K562 (cell line): Measurements from ENCODE around the gene PPP4R3A. TPM values are rescaled to one million over a fixed set of nuclear protein-coding genes. Genes with fewer than 3 reads are reported as not detected.

ENCODE experiments used
- ATAC-seq: fragments of 200-7000 bp; cut with Tn5 transposase; 3 replicates; pipeline ENCODE4 v1.9.1; 2020; ENCODE audit warnings: moderate library complexity
- BruUV-seq: library from RNA; stranded (reverse); fragments of 400-500 nt; replicated peaks from 2 replicates; lab custom pipeline; 2021; lab: Mats Ljungman, UMichigan
- CTCF ChIA-PET: fragments of 300-600 bp; formaldehyde crosslinking; extraction: SDS; loops from one replicate; lab custom pipeline; 2021; ENCODE audit warnings: low intra/inter-chr PET ratio; lab: Yijun Ruan, JAX
- POLR2A ChIA-PET: fragments of 300-600, 350-650 bp; sonication (Branson Sonifier 250); formaldehyde crosslinking; extraction: SDS; loops from one replicate; lab custom pipeline; 2021; ENCODE audit warnings: antibody characterized with exemption, inconsistent platforms; lab: Yijun Ruan, JAX
- DNase-seq, 4 experiments: peaks; one replicate each; pipeline versions ENCODE4 v3.0.0 to v3.0.0-alpha.2; 2011 to 2018; ENCODE audit warnings: low spot score in 3 of 4, mixed read lengths in 3 of 4; ENCODE audit errors: extremely low read depth in 1 of 4
- FAIRE-seq: peaks from 2 replicates; lab custom pipeline; 2011; peaks lifted over from hg19 to GRCh38; lab: Jason Lieb, UNC
- H2AFZ ChIP-seq: 2 replicates; pipeline ENCODE4 v1.6.0; 2011; ENCODE audit warnings: low read depth, low read length, control low read depth, inconsistent platforms
- H3K27ac ChIP-seq: fragments of 200-600 bp; 3 replicates; pipeline ENCODE4 v1.8.0; 2011; ENCODE audit warnings: low read depth, mild to moderate bottlenecking, control low read depth, inconsistent platforms, low read length, moderate library complexity, mixed read lengths; ENCODE audit errors: extremely low read depth
- H3K27me3 ChIP-seq, 2 experiments: fragments of 300-600 bp in 1 of 2; 2 replicates in 1 of 2; 3 replicates in 1 of 2; pipeline versions ENCODE4 v1.6.0 to v1.8.0; 2011; ENCODE audit warnings: inconsistent platforms in 2 of 2, low read length in 2 of 2, mild to moderate bottlenecking in 1 of 2, mixed read lengths in 1 of 2, moderate library complexity in 1 of 2; ENCODE audit not compliant: control insufficient read depth in 2 of 2, insufficient read depth in 2 of 2
- H3K36me3 ChIP-seq: fragments of 300-600 bp; 3 replicates; pipeline ENCODE4 v1.8.0; 2011; ENCODE audit warnings: mild to moderate bottlenecking, low read length, inconsistent platforms; ENCODE audit not compliant: control insufficient read depth, insufficient read depth
- H3K4me1 ChIP-seq, 2 experiments: fragments of 200-600 bp in 1 of 2; replicated peaks in 1 of 2; 2 replicates in 1 of 2; 3 replicates in 1 of 2; pipeline versions ENCODE4 v1.5.1 to v1.8.0; 2011; ENCODE audit warnings: inconsistent platforms in 2 of 2, low read length in 2 of 2, mild to moderate bottlenecking in 1 of 2, mixed read lengths in 1 of 2, moderate library complexity in 1 of 2; ENCODE audit not compliant: control insufficient read depth in 2 of 2, insufficient read depth in 2 of 2
- H3K4me2 ChIP-seq: 2 replicates; pipeline ENCODE4 v1.6.1; 2011; ENCODE audit warnings: low read length, control low read depth, inconsistent platforms, mixed read lengths; ENCODE audit not compliant: insufficient read depth
- H3K4me3 ChIP-seq: fragments of 200-600 bp; sonication (generic), shearing (Covaris generic); 2 replicates; pipeline ENCODE4 v1.5.1; 2016; ENCODE audit warnings: control low read depth, inconsistent platforms
- H3K79me2 ChIP-seq: fragments of 200-600 bp; 3 replicates; pipeline ENCODE4 v1.8.0; 2011; ENCODE audit warnings: low read length, inconsistent platforms; ENCODE audit not compliant: control insufficient read depth, insufficient read depth
- H3K9ac ChIP-seq, 2 experiments: 2 replicates each; pipeline versions ENCODE4 v1.6.0 to v1.6.1; 2011; ENCODE audit warnings: low read depth in 2 of 2, low read length in 2 of 2, control low read depth in 1 of 2, inconsistent platforms in 1 of 2, mild to moderate bottlenecking in 1 of 2, mixed read lengths in 1 of 2; ENCODE audit not compliant: insufficient read depth in 1 of 2
- H3K9me1 ChIP-seq: one replicate; pipeline ENCODE4 v1.6.0; 2011; ENCODE audit warnings: inconsistent platforms, mild to moderate bottlenecking, low read length, moderate library complexity; ENCODE audit not compliant: control insufficient read depth, insufficient read depth
- H3K9me3 ChIP-seq: replicated peaks from 2 replicates; pipeline ENCODE4 v1.5.1; 2011; ENCODE audit warnings: low read depth, low read length, inconsistent platforms; ENCODE audit not compliant: control insufficient read depth, insufficient read depth
- H4K20me1 ChIP-seq: replicated peaks from 2 replicates; pipeline ENCODE4 v1.6.1; 2011; ENCODE audit warnings: low read length, inconsistent platforms, mixed read lengths; ENCODE audit not compliant: control insufficient read depth, insufficient read depth
- BCOR ChIP-seq: fragments of 450-650 bp; IDR thresholded peaks from 2 replicates; pipeline ENCODE4 v1.6.1; 2016
- CREM ChIP-seq: IDR thresholded peaks from 2 replicates; pipeline ENCODE4 v1.6.1; 2014; ENCODE audit warnings: antibody characterized with exemption, low read depth
- JUND ChIP-seq, 2 experiments: IDR thresholded peaks; 2 replicates in 1 of 2; 3 replicates in 1 of 2; pipeline ENCODE4 v1.6.1; 2011; ENCODE audit warnings: borderline replicate concordance in 2 of 2, low read depth in 2 of 2, low read length in 2 of 2, improper control_type of control experiment in 1 of 2, missing biosample characterization in 1 of 2, missing genetic modification characterization in 1 of 2, missing genetic modification reagents in 1 of 2
- KDM4B ChIP-seq, 2 experiments: fragments of 450-650 bp in 1 of 2; sonication (generic) in 1 of 2; IDR thresholded peaks; 2 replicates each; pipeline ENCODE4 v1.6.1; 2016 to 2017; ENCODE audit warnings: borderline replicate concordance in 2 of 2, antibody characterized with exemption in 1 of 2, low read depth in 1 of 2, mild to moderate bottlenecking in 1 of 2
- NRF1 ChIP-seq, 2 experiments: fragments of 450-650 bp; IDR thresholded peaks in 1 of 2; conservative IDR thresholded peaks in 1 of 2; 2 replicates each; pipeline ENCODE4 v1.6.1; 2014; ENCODE audit warnings: mild to moderate bottlenecking in 2 of 2
- POLR2G ChIP-seq: fragments of 200-400 bp; formaldehyde crosslinking; IDR thresholded peaks from 2 replicates; pipeline ENCODE4 v1.6.1; 2017; ENCODE audit warnings: low read depth, mild to moderate bottlenecking, antibody characterized with exemption, low read length, moderate library complexity
- SMAD4 ChIP-seq: fragments of 250-450 bp; sonication (Bioruptor Pico); conservative IDR thresholded peaks from 2 replicates; pipeline ENCODE4 v1.8.0; 2021; ENCODE audit warnings: inconsistent platforms, mild to moderate bottlenecking, moderate library complexity
- XRCC5 ChIP-seq: fragments of 200-400 bp; formaldehyde crosslinking; IDR thresholded peaks from 2 replicates; pipeline ENCODE4 v1.6.1; 2017; ENCODE audit warnings: low read depth, mild to moderate bottlenecking, low read length
- ZKSCAN8 ChIP-seq: fragments of 200-800 bp; sonication (Bioruptor generic); IDR thresholded peaks from 2 replicates; pipeline ENCODE4 v1.6.1; 2016; ENCODE audit warnings: missing genetic modification characterization, missing compliant biosample characterization
- WGBS: fragments of 100-300 bp; shearing (Covaris generic); methylation state at CpG from one replicate; pipeline ENCODE4 v1.1.6; 2016; ENCODE audit warnings: low coverage, mixed read lengths; ENCODE audit not compliant: insufficient coverage; ENCODE audit errors: missing lambda C conversion rate; 5-methylcytosine and 5-hydroxymethylcytosine counted together
- in situ Hi-C: fragments of 300-500 bp; cut with MboI; formaldehyde crosslinking; loops from 4 replicates; pipeline ENCODE4 v1.15.0; 2018; ENCODE audit warnings: inconsistent platforms, mixed read lengths
- intact Hi-C: fragments of 100-400 bp; cut with micrococcal nuclease; formaldehyde crosslinking; loops from 2 replicates; pipeline ENCODE4 v1.14.2; 2022
- polyA plus RNA-seq, 8 experiments: library from polyadenylated mRNA; depleted of rRNA in 4 of 8; stranded (reverse) in 5 of 8; unstranded in 3 of 8; fragments of >200 nt; fragmentation: Nextera tagmentation in 2 of 8; fragmentation: Illumina TruSeq in 1 of 8; extraction: Ambion mirVana in 2 of 8; extraction: Trizol in 1 of 8; gene quantifications; 2 replicates each; pipeline versions ENCODE4 v1.2.1 to v1.2.3, GENCODE V29; 2011 to 2014; ENCODE audit warnings: inconsistent platforms in 1 of 8, missing spikeins in 1 of 8
- total RNA-seq, 7 experiments: library from RNA; depleted of rRNA in 6 of 7; stranded (reverse); fragments of >200 nt in 6 of 7; fragmentation: Illumina TruSeq in 2 of 7; extraction: Trizol in 2 of 7; gene quantifications; 2 replicates each; pipeline versions ENCODE4 v1.2.1 to v1.2.3, GENCODE V29; 2011 to 2021; ENCODE audit warnings: low replicate concordance in 1 of 7
- TF ChIP-seq, protein P1 (sequence below): fragments of 450-650 bp; IDR thresholded peaks from 2 replicates; pipeline ENCODE4 v1.6.1; 2016; ENCODE audit warnings: antibody characterized with exemption
- TF ChIP-seq, protein P2 (sequence below): fragments of 250-450 bp; sonication (Bioruptor Pico); IDR thresholded peaks from 2 replicates; pipeline ENCODE4 v1.4.0; 2020
- TF ChIP-seq, protein P3 (sequence below): sonication (generic); formaldehyde crosslinking; IDR thresholded peaks from 2 replicates; pipeline ENCODE4 v1.8.0; 2022; ENCODE audit warnings: missing genetic modification reagents, mild to moderate bottlenecking, borderline replicate concordance

The PPP4R3A gene
- total and polyA plus RNA-seq, 9 of the 15 experiments (the other 6 are each of a cell fraction or from before 2014, with no cell fraction given): 9.5 to 54.9 (median 44.9) TPM

DNA sequence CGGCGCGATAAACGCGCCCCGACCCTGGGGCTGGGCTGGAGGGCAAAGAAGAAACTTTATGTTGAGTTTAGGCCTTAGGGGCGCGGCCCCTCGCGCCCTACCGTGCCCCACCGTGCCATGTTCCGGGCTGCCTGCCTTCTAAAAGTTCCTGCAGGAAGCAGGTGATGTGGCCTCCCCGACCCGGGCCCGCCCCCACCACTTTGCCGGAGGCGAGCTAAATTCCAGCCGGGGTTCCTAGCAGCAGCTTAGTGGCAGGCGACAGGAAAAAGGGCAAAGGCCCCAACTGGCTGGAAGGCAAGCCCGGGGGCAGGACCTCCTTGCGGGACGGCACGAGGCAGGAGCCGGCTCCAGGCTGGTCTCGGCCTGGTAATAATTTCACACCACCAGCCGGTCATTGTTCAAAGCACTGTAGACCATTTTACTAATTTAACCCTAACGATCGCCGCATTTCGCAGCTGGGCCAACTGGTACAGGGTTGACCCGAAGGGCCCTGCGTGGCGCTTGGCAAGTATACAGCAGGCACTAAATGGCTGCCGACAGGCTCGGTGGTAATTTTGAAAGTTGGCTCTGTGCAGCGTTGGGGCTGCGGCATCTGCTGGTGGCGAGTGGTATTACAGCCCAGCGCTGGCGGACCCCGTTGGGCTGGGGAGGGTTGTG lies 91.6 kb downstream of the PPP4R3A start:
- no peaks in the 10 kb centered on the region for H3K9me3 ChIP-seq
- H4K20me1 ChIP-seq: no peaks in the 10 kb centered on the region
- peaks cover 18 to 27% of the 10 kb centered on the region in 2 experiments; a peak in 4 of 5 replicates for H3K4me1 ChIP-seq
- DNase-seq (peak; percentile 41 to 75 (median 42)), ATAC-seq (peak; percentile 67), FAIRE-seq (peak; percentile 79)
- intact Hi-C loops (loop anchor here (1.0 to 10.0 kb wide), 4 partner anchors 36 to 244 kb away; no protein-coding TSS in a partner anchor), in situ Hi-C loops (no loop called here)
- H3K9me1 ChIP-seq: no peaks in the 10 kb centered on the region
- peak overlapping the region; percentile 97 for H2AFZ ChIP-seq
- H3K79me2 ChIP-seq: peaks cover 34% of the 10 kb centered on the region
- ChIA-PET CTCF (interaction anchor here (0.7 to 1.8 kb wide), 3 partner anchors 13 to 95 kb away, joined by 4 to 8 read pairs (median 6); no protein-coding TSS in a partner anchor), POLR2A (interaction anchor here (0.6 kb wide), 1 partner anchor 247 kb away, joined by 3 read pairs; no protein-coding TSS in a partner anchor)
- no peaks in the 10 kb centered on the region for H3K27me3 ChIP-seq
- WGBS: 3% methylated on average over 30 of the region's 42 CpGs
- H3K9ac ChIP-seq: peak overlapping the region; percentile 72 to 93
- H3K27ac ChIP-seq: peak overlapping the region; percentile 82
- H3K4me3 ChIP-seq: peak overlapping the region; percentile 76
- BruUV-seq: TSS peak; percentile 76
- H3K36me3 ChIP-seq: peaks cover 24% of the 10 kb centered on the region; the same call in 1 of the 3 replicates
- H3K4me2 ChIP-seq: peak overlapping the region; percentile 69
- TF ChIP-seq NRF1 (conservative IDR thresholded peaks at IDR 0.05 in 1 of 2, IDR thresholded peaks at IDR 0.05 in 1 of 2) (peak; percentile 26 to 68; a peak in 1 of 4 replicates), JUND (IDR thresholded peaks at IDR 0.05; ENCODE audit: borderline replicate concordance, low read depth, low read length) (0 out of 2 replicates have a peak, but pooled peaks have one; percentile 29), JUND (tag; IDR thresholded peaks at IDR 0.05; ENCODE audit: borderline replicate concordance, low read depth, low read length) (no peak), BCOR (peak; percentile 57; the same call in 1 of the 2 replicates), ZKSCAN8 (CRISPR knock-in tag) (peak; percentile 100), KDM4B (IDR thresholded peaks at IDR 0.05; ENCODE audit: borderline replicate concordance in 2 of 2, low read depth in 1 of 2) (no peak), CREM (no peak), POLR2G (peak; percentile 8), SMAD4 (CRISPR knock-in tag) (0 out of 2 replicates have a peak, but pooled peaks have one; percentile 26), XRCC5 (0 out of 2 replicates have a peak, but pooled peaks have one; percentile 40)
- TF ChIP-seq, protein P1, sequence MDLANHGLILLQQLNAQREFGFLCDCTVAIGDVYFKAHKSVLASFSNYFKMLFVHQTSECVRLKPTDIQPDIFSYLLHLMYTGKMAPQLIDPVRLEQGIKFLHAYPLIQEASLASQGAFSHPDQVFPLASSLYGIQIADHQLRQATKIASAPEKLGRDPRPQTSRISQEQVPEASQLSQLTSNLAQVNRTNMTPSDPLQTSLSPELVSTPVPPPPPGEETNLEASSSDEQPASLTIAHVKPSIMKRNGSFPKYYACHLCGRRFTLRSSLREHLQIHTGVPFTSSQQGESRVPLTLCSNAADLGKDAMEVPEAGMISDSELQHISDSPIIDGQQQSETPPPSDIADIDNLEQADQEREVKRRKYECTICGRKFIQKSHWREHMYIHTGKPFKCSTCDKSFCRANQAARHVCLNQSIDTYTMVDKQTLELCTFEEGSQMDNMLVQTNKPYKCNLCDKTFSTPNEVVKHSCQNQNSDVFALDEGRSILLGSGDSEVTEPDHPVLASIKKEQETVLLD: no peak
- TF ChIP-seq, protein P2, sequence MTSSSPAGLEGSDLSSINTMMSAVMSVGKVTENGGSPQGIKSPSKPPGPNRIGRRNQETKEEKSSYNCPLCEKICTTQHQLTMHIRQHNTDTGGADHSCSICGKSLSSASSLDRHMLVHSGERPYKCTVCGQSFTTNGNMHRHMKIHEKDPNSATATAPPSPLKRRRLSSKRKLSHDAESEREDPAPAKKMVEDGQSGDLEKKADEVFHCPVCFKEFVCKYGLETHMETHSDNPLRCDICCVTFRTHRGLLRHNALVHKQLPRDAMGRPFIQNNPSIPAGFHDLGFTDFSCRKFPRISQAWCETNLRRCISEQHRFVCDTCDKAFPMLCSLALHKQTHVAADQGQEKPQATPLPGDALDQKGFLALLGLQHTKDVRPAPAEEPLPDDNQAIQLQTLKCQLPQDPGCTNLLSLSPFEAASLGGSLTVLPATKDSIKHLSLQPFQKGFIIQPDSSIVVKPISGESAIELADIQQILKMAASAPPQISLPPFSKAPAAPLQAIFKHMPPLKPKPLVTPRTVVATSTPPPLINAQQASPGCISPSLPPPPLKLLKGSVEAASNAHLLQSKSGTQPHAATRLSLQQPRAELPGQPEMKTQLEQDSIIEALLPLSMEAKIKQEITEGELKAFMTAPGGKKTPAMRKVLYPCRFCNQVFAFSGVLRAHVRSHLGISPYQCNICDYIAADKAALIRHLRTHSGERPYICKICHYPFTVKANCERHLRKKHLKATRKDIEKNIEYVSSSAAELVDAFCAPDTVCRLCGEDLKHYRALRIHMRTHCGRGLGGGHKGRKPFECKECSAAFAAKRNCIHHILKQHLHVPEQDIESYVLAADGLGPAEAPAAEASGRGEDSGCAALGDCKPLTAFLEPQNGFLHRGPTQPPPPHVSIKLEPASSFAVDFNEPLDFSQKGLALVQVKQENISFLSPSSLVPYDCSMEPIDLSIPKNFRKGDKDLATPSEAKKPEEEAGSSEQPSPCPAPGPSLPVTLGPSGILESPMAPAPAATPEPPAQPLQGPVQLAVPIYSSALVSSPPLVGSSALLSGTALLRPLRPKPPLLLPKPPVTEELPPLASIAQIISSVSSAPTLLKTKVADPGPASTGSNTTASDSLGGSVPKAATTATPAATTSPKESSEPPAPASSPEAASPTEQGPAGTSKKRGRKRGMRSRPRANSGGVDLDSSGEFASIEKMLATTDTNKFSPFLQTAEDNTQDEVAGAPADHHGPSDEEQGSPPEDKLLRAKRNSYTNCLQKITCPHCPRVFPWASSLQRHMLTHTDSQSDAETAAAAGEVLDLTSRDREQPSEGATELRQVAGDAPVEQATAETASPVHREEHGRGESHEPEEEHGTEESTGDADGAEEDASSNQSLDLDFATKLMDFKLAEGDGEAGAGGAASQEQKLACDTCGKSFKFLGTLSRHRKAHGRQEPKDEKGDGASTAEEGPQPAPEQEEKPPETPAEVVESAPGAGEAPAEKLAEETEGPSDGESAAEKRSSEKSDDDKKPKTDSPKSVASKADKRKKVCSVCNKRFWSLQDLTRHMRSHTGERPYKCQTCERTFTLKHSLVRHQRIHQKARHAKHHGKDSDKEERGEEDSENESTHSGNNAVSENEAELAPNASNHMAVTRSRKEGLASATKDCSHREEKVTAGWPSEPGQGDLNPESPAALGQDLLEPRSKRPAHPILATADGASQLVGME (CRISPR knock-in tag): no peak
- TF ChIP-seq, protein P3, sequence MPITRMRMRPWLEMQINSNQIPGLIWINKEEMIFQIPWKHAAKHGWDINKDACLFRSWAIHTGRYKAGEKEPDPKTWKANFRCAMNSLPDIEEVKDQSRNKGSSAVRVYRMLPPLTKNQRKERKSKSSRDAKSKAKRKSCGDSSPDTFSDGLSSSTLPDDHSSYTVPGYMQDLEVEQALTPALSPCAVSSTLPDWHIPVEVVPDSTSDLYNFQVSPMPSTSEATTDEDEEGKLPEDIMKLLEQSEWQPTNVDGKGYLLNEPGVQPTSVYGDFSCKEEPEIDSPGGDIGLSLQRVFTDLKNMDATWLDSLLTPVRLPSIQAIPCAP (CRISPR knock-in tag): no peak
